Coronary artery (tissue), 2 donors: ENCODE data around the gene IDUA.

Experiments used
- DNase-seq: peaks from one replicate; pipeline ENCODE4 v3.0.0-alpha.2; 2017; ENCODE audit warnings: low spot score
- H3K27ac ChIP-seq, 2 donors: fragments of 200-600 bp; sonication (generic); one replicate each; pipeline ENCODE4 v1.5.1; 2016 to 2019
- H3K4me3 ChIP-seq: fragments of 200-600 bp; sonication (generic); 2 replicates; pipeline ENCODE4 v1.5.1; 2016; ENCODE audit warnings: mild to moderate bottlenecking, moderate library complexity
- CTCF ChIP-seq: fragments of 200-600 bp; sonication (generic); IDR thresholded peaks from one replicate; pipeline ENCODE4 v1.5.1; 2019; ENCODE audit warnings: antibody characterized with exemption

The IDUA gene

GRCh38 chr4:965048-965765 lies 21.6 kb upstream of the IDUA start:
- H3K4me3 ChIP-seq, result no peak overlapping the region
- DNase-seq, result no peak
- no peak overlapping the region for H3K27ac ChIP-seq
- no peak for TF ChIP-seq CTCF

- no peak for DNase-seq
- H3K4me3 ChIP-seq, result no peak overlapping the region
- H3K27ac ChIP-seq, result no peak overlapping the region
- TF ChIP-seq CTCF, result no peak
These were observed 21.1 kb upstream of the IDUA start for GRCh38 chr4:965766-966134.

- H3K4me3 ChIP-seq, result no peak overlapping the region
- no peak overlapping the region for H3K27ac ChIP-seq
- DNase-seq, result no peak
- no peak for TF ChIP-seq CTCF
These were observed 20.4 kb upstream of the IDUA start for GRCh38 chr4:966266-967112.

- Histone ChIP-seq H3K27ac (no peak overlapping the region), H3K4me3 (no peak overlapping the region)
- TF ChIP-seq CTCF, result no peak
- no peak for DNase-seq
These were observed 19.4 kb upstream of the IDUA start for GRCh38 chr4:967113-968104.

GRCh38 chr4:968221-968620 lies 18.6 kb upstream of the IDUA start:
- no peak for DNase-seq
- no peak for TF ChIP-seq CTCF

GRCh38 chr4:968621-969394 lies 18.0 kb upstream of the IDUA start:
- TF ChIP-seq CTCF, result no peak
- DNase-seq, result no peak
- no peak overlapping the region for H3K27ac ChIP-seq
- H3K4me3 ChIP-seq, result no peak overlapping the region

More at GRCh38 chr4:968221-968620, 18.6 kb upstream of the IDUA start:
- H3K27ac ChIP-seq, result no peak overlapping the region
- H3K4me3 ChIP-seq, result no peak overlapping the region
